NCI-H510A treated with DMSO at 0.1 percent for 48 hours (cell line): ENCODE results near the gene PCDH17.

Experiments
- DNase-seq: peaks from one replicate; lab custom pipeline; 2025; lab: John Stamatoyannopoulos, UW

The PCDH17 gene

GRCh38 chr13:57634839-57635165 is 3.3 kb downstream of the PCDH17 start:
- no peak for DNase-seq

DNA sequence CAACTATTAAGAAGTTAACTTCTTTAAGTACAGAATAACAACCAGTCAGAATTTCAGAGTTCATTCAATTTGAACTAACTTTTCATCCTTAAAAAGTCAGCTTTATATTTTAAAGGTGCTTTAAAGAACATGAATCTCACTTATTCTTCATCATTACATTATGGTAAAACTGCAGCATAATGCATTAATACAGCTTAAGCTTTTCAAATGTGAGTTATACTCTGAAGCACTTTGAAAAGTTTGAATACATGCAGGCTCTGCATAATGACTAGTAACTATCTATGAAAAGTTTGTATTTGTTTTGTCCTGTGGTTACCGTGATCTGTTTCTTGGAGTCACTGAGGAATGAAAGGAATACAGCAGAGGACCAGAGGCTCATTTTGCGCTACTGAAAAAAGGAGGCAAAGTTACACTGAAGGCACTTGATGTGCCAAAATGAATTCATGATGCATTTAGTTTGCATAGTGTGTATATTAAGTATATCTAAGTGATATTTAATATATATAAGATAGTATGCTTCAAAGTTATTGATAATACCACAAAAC is 4.1 kb downstream of the PCDH17 start:
- DNase-seq: no peak

- no peak for DNase-seq
These were observed 5.3 kb downstream of the PCDH17 start for GRCh38 chr13:57636816-57637215.

- no peak for DNase-seq
These were observed 6.0 kb downstream of the PCDH17 start for GRCh38 chr13:57637515-57637914.

DNA sequence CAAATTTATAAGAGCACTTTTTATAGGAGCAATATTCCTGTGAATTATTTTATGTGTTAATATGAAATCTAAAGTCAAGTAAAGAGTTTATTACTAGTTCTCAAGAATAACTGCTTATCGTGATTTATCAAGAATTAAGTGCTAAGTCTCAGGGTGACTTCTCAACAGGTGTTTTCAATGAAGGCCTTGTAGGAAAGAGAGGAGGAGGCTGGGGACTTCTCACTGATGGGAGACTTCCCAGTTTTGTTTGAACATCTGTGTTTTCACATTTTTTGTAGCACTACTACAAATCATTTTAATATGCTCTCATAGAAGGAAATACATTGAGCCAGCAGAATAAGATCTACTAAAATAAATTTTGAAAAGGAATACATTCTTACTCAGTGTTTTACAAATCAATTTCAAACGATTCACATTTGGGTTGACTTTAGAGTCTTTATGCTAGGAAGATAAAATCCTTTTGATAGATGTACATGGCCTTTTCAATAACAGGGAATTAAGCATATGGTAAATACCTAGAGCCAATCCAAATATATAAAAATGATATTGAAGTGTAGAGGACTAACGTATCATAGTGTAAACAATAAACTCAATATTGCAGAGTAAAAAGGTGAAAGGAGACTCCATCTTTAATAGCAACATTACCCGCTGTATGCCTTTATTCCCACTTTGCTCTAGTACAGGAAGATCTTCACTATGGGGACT is 6.8 kb downstream of the PCDH17 start:
- no peak for DNase-seq

DNA sequence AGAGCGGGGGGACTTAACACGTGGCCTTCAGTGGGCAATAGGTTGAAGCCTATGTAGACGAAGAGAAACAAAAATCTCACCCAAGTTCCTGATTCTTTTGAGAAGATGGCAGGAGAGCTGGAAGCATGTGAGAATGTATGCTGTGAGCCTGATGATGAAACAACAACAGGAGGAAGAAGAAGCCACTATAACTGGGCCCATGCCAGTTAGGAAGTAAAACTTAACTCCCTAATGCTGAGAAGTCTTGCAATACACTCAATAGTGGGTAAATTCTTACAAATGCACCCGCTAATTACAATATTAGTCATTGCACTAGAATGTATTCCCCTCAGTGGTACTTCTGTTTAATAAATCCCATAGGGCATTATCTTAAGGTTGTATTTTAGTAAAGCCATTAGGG is 9.1 kb downstream of the PCDH17 start:
- DNase-seq: no peak

DNA sequence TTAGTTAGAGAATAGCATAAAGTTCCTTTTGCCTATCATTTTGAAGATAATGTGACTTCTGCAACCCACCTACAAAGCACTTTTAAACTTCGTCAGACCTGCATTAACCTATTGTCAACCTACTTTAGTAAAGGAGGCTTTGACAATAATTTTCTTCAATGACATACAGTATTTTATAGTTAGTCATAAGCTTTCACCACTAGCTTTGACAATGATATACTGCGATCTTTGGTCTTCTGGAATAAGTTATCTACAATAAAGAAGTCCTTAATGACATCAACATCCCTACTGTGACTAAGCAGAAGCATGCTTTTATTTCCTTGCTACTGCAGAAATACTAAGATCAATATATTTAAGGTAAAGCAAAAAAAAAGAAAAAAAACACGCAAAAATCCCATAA is 9.5 kb downstream of the PCDH17 start:
- DNase-seq: no peak

DNA sequence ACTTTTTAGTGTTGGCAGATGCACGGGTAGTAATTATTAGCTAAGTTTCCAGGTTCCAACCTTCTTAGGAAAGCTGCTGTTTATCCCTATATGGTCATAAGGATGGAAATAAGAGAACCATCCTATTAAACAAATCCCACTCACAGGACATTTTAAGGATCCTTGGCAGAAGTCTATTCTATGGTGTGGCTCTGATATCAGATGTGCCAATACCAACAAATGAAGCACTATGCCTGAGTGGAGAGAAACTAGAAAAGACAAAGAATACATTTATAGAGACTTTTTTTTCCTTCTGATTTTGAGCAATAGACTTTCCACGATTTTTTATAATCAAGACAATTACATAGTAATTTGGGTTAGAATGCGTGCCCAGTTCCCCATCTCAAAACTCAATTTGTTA is 12.6 kb downstream of the PCDH17 start:
- DNase-seq: no peak

DNA sequence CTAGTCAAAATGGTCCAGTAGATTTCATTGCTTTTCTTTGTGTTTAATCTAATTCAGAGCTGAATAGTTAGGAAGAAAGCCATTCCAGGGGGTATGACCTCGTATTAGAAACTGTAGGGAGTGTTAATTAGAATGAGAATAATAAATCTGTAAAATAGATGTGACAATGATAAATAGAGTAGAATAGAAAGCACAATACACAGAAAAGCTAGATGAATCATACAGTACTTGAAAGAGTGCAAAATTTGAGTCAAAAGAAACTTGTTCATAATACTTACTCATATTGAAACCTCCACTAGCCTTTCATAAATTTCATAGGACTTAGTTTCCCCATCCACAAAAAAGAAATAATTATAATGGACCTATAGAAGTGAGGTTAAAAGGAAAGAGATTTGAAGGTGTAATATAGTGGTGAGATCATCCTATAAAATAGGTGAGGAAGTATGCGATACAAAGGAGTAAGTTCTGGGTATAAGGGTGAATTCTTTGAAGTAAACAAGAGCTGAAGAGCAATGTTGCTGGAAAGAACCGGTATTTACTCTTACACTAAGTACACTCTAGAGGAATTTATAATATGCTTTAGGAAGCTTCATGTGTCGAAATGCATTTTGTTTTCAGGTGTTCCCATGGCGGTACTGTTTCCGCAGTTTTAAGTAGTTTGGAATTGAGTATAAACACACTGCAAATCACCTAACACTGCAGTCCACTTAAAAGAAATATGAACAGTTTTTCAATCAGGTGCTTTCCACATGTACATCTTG is 21.9 kb downstream of the PCDH17 start:
- no peak for DNase-seq

DNA sequence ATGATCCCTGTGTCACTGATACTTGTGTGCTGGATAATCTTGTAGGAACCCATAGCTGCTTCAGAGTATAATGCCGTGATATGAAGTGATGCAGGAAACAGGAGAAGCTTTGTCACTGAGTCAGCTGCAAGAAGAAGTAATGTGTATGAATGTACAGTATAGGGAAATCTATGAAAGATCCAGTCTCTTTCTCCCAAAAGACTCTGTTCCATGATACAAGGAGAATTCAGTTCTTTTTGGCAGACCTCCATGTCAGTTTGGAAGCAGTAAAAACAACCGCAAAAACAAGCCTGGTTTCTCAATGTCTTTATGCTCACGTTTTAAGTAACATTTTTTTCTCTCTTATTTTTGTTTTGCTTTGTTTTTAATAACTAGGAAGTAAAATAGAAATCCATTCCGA is 33.9 kb downstream of the PCDH17 start:
- DNase-seq: no peak

DNA sequence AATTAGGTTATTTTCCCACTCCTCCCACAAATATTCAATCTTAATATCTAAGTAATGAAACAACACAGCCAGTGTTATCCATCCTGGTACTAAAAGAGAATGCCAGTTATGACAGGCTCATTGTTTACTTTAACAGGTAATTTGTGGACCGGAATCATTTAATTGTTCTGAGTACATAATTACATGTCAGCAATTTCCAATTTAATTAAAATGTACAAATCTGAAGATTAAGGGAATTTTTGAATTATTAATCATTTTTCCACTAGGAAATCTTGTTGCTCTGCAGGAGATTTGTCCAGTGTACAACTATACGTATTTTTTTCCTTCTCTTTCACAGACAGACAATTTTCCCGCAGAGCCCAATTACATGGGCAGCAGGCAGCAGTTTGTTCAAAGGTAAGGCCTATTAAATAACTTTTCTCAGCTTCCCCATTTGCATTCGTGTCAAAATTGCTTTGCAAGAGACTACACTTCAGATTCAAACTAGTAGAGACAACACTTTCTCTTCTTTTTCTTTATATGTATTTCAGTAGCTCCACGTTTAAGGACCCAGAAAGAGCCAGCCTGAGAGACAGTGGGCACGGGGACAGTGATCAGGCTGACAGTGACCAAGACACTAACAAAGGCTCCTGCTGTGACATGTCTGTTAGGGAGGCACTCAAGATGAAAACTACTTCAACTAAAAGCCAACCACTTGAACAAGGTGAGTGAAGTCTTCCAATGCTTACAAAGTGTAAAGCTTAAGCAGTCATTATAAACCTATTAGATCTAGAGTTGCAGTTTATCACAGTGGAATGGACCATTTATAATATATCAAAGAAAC is 34.8 kb downstream of the PCDH17 start:
- peak; percentile 6 for DNase-seq

DNA sequence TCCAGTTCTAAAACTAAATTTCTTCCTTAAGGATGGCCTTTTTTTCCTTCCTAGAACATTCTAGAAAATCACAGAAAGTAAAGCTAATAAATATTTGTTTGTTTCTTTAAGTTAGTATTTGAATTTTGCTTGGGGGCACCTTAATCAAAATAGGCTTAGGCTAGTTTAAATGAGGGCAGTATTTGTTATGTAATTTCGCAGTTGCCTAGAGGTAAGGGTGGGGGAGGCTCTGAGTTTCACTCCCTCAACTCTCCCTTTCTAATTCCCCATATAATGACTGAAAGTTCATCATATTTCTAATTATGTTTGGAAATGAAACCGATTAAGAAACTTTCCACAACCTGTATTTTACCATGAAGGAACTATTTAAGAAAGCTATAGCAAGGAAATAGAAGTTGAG is 40.6 kb downstream of the PCDH17 start:
- no peak for DNase-seq

DNA sequence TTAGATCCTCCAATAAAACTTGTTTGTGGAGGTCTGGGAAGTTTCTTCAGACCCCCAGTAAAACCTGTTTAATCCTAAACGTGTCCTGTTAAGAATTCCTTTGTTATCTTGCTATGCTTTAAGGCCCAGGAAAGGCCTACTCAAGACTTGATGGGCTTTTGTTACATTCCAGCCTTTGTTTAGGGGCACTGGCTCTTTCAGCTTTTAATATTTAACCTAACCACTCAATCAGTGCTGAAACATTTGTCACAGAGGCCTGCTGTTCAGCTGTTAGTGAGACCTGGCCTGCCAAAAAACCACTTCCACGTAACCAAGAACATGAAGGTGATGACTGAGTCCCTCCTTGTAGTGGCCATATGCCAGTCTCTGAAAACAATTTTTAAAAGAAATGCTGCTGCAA is 41.7 kb downstream of the PCDH17 start:
- no peak for DNase-seq

- no peak for DNase-seq
These were observed 44.0 kb downstream of the PCDH17 start for GRCh38 chr13:57675526-57675925.

- no peak for DNase-seq
These were observed 49.1 kb downstream of the PCDH17 start for GRCh38 chr13:57680609-57681008.

- DNase-seq: no peak
These were observed 50.7 kb downstream of the PCDH17 start for GRCh38 chr13:57682128-57682716.

GRCh38 chr13:57698851-57699250 is 67.3 kb downstream of the PCDH17 start:
- no peak for DNase-seq

DNA sequence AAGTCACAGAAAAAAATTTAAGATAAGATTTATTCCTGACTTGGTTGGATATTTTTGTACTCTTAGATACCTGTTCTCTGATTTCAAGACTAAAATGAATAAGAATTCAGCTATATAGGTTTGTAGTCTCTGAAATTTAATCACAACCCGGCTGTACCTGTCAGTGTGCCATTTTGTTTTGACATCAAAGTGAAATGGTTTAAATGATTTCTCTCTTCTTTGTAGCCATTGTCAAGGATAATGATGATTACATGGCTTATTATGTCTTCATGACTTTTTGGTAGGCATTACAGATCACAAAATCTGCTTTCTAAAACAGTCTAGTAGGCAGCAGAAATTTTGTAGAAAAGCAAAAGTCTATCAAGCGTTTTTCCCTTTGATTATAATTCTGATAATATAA is 72.5 kb downstream of the PCDH17 start:
- DNase-seq: no peak

GRCh38 chr13:57716295-57716694 is 84.8 kb downstream of the PCDH17 start:
- no peak for DNase-seq

- DNase-seq: no peak
These were observed 93.1 kb downstream of the PCDH17 start for GRCh38 chr13:57724486-57725272.

GRCh38 chr13:57725480-57725879 is 93.9 kb downstream of the PCDH17 start:
- DNase-seq: no peak

DNA sequence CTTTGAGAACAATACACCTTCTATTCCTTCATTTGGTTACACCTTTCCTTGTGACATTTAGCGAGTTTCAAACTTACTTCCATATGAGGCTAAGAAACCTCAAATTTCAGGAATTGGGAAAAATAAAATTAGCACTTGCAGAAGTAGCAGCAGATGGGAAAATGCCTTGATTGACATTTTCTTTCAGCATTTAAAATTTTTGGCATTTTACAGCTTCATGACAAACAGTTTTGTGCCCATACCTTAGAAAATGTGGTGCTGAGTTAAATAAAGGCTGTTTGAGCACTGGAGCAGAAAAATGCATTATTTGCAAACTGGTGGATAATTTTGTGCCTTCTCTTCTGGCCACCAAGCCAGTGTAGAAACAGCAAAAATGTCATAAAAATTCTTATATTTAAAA is 95.4 kb downstream of the PCDH17 start:
- DNase-seq: no peak
